Astrocyte of the spinal cord (primary cell): ENCODE data around the gene CORO2B.

Source experiments
- DNase-seq: peaks from one replicate; pipeline ENCODE4 v3.0.0; 2011; ENCODE audit warnings: low read depth, low spot score
- H3K4me3 ChIP-seq: 2 replicates; pipeline ENCODE4 v1.5.1; 2011; ENCODE audit warnings: low read depth, mild to moderate bottlenecking, low read length, moderate library complexity
- in situ Hi-C: cut with HindIII; loops from 2 replicates; pipeline ENCODE4 v1.10.0; 2017; ENCODE audit warnings: low sequenced_read_pairs
- TF ChIP-seq, protein P1 (sequence below): IDR thresholded peaks from 2 replicates; pipeline ENCODE4 v1.5.1; 2012; ENCODE audit warnings: low read depth, mild to moderate bottlenecking, low read length, inconsistent platforms

Gene CORO2B

DNA sequence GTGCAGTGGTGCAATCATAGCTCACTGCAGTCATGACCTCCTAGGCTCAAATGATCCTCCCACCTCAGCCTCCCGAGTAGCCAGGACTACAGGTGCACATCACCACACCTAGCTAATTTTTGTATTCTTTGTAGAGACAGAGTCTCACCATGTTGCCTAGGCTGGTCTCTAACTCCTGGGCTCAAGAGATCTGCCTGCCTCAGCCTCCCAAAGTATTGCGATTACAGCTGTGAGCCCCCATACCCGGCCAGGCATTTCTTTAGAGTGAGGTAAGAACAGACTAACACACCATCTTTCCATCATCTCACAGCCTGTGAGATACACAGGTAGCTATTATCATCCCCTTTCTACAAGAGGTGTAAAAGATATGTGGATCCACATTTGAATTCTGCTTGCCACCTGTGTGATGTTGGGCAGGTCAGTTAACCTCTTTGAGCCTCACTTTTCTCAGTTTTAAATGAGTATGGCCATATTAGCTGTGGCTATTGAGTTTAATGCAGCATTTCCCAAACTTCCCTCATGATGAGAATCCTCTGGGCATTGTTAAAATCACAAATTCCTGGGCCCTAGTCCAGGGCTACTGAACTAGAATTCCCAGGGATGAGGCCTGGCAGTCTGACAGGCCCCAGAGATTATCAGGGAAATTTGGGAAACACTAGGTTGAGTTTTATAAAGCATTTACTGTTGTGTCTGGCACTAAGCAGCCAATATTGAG lies 195.9 kb downstream of the CORO2B start:
- in situ Hi-C loops = no loop called here
- no peak for DNase-seq
- TF ChIP-seq, protein P1, sequence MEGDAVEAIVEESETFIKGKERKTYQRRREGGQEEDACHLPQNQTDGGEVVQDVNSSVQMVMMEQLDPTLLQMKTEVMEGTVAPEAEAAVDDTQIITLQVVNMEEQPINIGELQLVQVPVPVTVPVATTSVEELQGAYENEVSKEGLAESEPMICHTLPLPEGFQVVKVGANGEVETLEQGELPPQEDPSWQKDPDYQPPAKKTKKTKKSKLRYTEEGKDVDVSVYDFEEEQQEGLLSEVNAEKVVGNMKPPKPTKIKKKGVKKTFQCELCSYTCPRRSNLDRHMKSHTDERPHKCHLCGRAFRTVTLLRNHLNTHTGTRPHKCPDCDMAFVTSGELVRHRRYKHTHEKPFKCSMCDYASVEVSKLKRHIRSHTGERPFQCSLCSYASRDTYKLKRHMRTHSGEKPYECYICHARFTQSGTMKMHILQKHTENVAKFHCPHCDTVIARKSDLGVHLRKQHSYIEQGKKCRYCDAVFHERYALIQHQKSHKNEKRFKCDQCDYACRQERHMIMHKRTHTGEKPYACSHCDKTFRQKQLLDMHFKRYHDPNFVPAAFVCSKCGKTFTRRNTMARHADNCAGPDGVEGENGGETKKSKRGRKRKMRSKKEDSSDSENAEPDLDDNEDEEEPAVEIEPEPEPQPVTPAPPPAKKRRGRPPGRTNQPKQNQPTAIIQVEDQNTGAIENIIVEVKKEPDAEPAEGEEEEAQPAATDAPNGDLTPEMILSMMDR = no peak
- no peak overlapping the region for H3K4me3 ChIP-seq

- DNase-seq = no peak
- in situ Hi-C loops = no loop called here
- TF ChIP-seq, protein P1 = no peak
Measured at GRCh38 chr15:68775236-68775577, 196.4 kb downstream of the CORO2B start.

GRCh38 chr15:68775671-68776476 lies 197.1 kb downstream of the CORO2B start:
- TF ChIP-seq, protein P1 = no peak
- in situ Hi-C loops = no loop called here
- no peak overlapping the region for H3K4me3 ChIP-seq
- peak; percentile 53 for DNase-seq

More at GRCh38 chr15:68775236-68775577, 196.4 kb downstream of the CORO2B start:
- H3K4me3 ChIP-seq = no peak overlapping the region

DNA sequence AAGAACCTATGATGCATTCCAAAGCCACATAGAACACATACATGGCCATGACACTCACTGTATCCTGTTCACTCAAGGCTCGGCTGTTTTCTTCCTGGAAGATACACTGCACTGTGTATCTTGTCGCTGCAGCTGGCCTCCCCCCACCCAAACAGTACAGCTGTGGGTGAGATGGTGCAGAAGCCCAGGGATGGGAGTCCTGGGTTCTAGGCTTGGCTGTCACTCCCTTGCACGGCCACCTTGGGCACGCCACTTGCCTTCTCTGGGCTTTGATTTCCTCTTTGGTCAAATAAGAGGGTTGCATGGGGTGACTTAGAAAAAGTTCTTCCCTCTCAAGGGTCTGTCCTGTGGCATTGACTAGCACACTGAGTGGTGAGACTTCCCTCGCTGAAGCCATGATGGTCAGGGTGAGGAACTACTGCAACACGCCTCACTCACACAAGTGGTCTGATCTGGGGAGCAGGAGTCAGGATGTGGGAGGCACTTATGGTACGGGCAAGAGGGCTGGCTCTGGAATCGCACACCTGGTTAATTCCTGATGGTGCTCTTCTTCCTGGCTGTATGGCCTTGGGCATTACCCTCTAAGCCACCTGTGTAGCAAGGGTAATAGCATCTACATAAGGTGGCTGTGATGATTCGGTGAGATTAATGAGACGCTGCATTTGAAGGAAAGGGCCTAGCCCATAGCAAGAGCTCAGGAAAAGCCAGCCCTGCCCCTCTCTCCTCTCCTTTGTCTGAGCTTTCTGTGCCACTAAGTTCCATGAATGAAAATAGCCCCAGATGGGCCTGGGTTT lies 197.9 kb downstream of the CORO2B start:
- in situ Hi-C loops = no loop called here
- no peak for DNase-seq
- TF ChIP-seq, protein P1 = no peak
- H3K4me3 ChIP-seq = no peak overlapping the region
